Measurements from ENCODE around the gene UNC119. TPM values are rescaled to one million over a fixed set of nuclear protein-coding genes. Genes with fewer than 3 reads are reported as not detected.

Gene UNC119
- polyA plus RNA-seq, 2 donors = 15.3 to 20.1 TPM

Other genes starting within 250 kb of the UNC119 start
- gene TMEM97, start 233.4 kb downstream of the UNC119 start, polyA plus RNA-seq = 1 to 10 TPM; 7.4 to 8.9 TPM
- 10 to 100 TPM; 23.3 to 35.7 TPM for gene IFT20, start 217.2 kb downstream of the UNC119 start, polyA plus RNA-seq
- 10 to 100 TPM in 1 of 2 donors, 1 to 10 TPM in 1; 9.7 to 22.6 TPM for gene TNFAIP1, start 216.9 kb downstream of the UNC119 start, polyA plus RNA-seq
- gene POLDIP2, start 195.1 kb downstream of the UNC119 start, polyA plus RNA-seq = 10 to 100 TPM; 29.8 to 69.3 TPM
- gene SEBOX, start 187.4 kb downstream of the UNC119 start, polyA plus RNA-seq = not detected
- gene VTN, start 182.3 kb downstream of the UNC119 start, polyA plus RNA-seq = under 1 TPM; 0.22 to 0.51 TPM
- 1 to 10 TPM; 3.0 to 4.4 TPM for gene SARM1, start 180.9 kb downstream of the UNC119 start, polyA plus RNA-seq
- 1 to 10 TPM in 1 of 2 donors, under 1 TPM in 1; 0.86 to 1.6 TPM for gene SLC46A1, start 146.4 kb downstream of the UNC119 start, polyA plus RNA-seq
- under 1 TPM in 1 of 2 donors, not detected in 1; 0.02 TPM for gene SLC13A2, start 79.0 kb downstream of the UNC119 start, polyA plus RNA-seq
- 10 to 100 TPM in 1 of 2 donors, 1 to 10 TPM in 1; 8.8 to 10.6 TPM for gene FOXN1, start 46.3 kb downstream of the UNC119 start, polyA plus RNA-seq
- 10 to 100 TPM in 1 of 2 donors, 1 to 10 TPM in 1; 9.8 to 30.7 TPM for gene PIGS, start 18.9 kb upstream of the UNC119 start, polyA plus RNA-seq
- gene ALDOC, start 24.3 kb upstream of the UNC119 start, polyA plus RNA-seq = 10 to 100 TPM; 21.3 to 24.0 TPM
- gene SPAG5, start 46.4 kb upstream of the UNC119 start, polyA plus RNA-seq = 10 to 100 TPM; 11.6 to 19.7 TPM
- gene RSKR, start 61.6 kb upstream of the UNC119 start, polyA plus RNA-seq = 1 to 10 TPM; 2.0 to 6.7 TPM
- 10 to 100 TPM; 19.2 to 23.5 TPM for gene BLTP2, start 92.5 kb upstream of the UNC119 start, polyA plus RNA-seq
- 10 to 100 TPM; 20.7 to 40.6 TPM for gene SDF2, start 109.3 kb upstream of the UNC119 start, polyA plus RNA-seq
- gene SUPT6H, start 109.6 kb upstream of the UNC119 start, polyA plus RNA-seq = 10 to 100 TPM; 21.4 to 29.2 TPM
- 1 to 10 TPM in 1 of 2 donors, under 1 TPM in 1; 0.59 to 2.0 TPM for gene PROCA1, start 159.3 kb upstream of the UNC119 start, polyA plus RNA-seq
- 10 to 100 TPM; 31.5 to 42.2 TPM for gene RAB34, start 165.2 kb upstream of the UNC119 start, polyA plus RNA-seq
- gene RPL23A, start 167.4 kb upstream of the UNC119 start, polyA plus RNA-seq = 1,000 to 10,000 TPM in 1 of 2 donors, 100 to 1,000 TPM in 1; 745 to 1,436 TPM
- gene TLCD1, start 173.6 kb upstream of the UNC119 start, polyA plus RNA-seq = 10 to 100 TPM; 12.5 to 16.9 TPM
- gene NEK8, start 176.2 kb upstream of the UNC119 start, polyA plus RNA-seq = 1 to 10 TPM; 2.6 to 5.3 TPM
- gene TRAF4, start 191.4 kb upstream of the UNC119 start, polyA plus RNA-seq = 10 to 100 TPM; 30.0 to 34.6 TPM

All from esophagus (tissue), 2 donors.